Thyroid gland (tissue), 4 donors: ENCODE data around the gene HNRNPAB.

Experiments
- CTCF ChIP-seq, 6 experiments: fragments of 200-600 bp in 3 of 6; fragments of 450-650 bp in 3 of 6; sonication (generic) in 3 of 6; IDR thresholded peaks; one replicate each; pipeline ENCODE4 v1.5.1; 2016 to 2019; ENCODE audit warnings: antibody characterized with exemption in 6 of 6, mild to moderate bottlenecking in 2 of 6, inconsistent platforms in 1 of 6, moderate library complexity in 1 of 6
- POLR2A ChIP-seq, 2 donors: fragments of 450-650 bp; IDR thresholded peaks; one replicate each; pipeline ENCODE4 v1.6.1; 2017; ENCODE audit warnings: antibody characterized with exemption in 2 of 2, mild to moderate bottlenecking in 2 of 2, moderate library complexity in 1 of 2

GRCh38 chr5:178213003-178213461, 8.7 kb downstream of the HNRNPAB start:
- no peak for TF ChIP-seq POLR2A (IDR thresholded peaks at IDR 0.05)
- no peak for TF ChIP-seq CTCF (IDR thresholded peaks at IDR 0.05)
